ENCODE results near the gene PDIK1L. TPM values are rescaled to one million over a fixed set of nuclear protein-coding genes. Genes with fewer than 3 reads are reported as not detected.
A peak's percentile ranks its signal among the peaks of the same experiment; 100 is the strongest.

PDIK1L gene
- total and polyA plus RNA-seq, 2 experiments from 2014 or later, result 4.2 to 8.5 TPM

- Histone ChIP-seq H3K4me1 (ENCODE audit: low read depth) (peaks cover 24% of the 10 kb centered on the region), H3K36me3 (peaks cover 20% of the 10 kb centered on the region), H3K27ac (no peak overlapping the region), H3K27me3 (no peaks in the 10 kb centered on the region), H3K9me3 (ENCODE audit: low read depth) (no peaks in the 10 kb centered on the region), H3K4me3 (no peak overlapping the region)
- no peak for DNase-seq (ENCODE audit: low read depth in 1 of 2, low spot score in 1 of 2)
- no peak for TF ChIP-seq CTCF (IDR thresholded peaks at IDR 0.05; ENCODE audit: low read depth, low read length)
These were observed 13.1 kb downstream of the PDIK1L start for GRCh38 chr1:26124418-26125331.

GRCh38 chr1:26125382-26125781 is 13.8 kb downstream of the PDIK1L start:
- Histone ChIP-seq H3K4me1 (ENCODE audit: low read depth) (peaks cover 20% of the 10 kb centered on the region), H3K9me3 (ENCODE audit: low read depth) (no peaks in the 10 kb centered on the region), H3K4me3 (no peak overlapping the region), H3K36me3 (peaks cover 20% of the 10 kb centered on the region), H3K27ac (no peak overlapping the region), H3K27me3 (no peaks in the 10 kb centered on the region)
- no peak for TF ChIP-seq CTCF (IDR thresholded peaks at IDR 0.05; ENCODE audit: low read depth, low read length)
- no peak for DNase-seq (ENCODE audit: low read depth in 1 of 2, low spot score in 1 of 2)

- DNase-seq (ENCODE audit: low read depth in 1 of 2, low spot score in 1 of 2), result no peak
- peaks cover 20% of the 10 kb centered on the region for H3K36me3 ChIP-seq
- H3K9me3 ChIP-seq (ENCODE audit: low read depth), result no peaks in the 10 kb centered on the region
- TF ChIP-seq CTCF (IDR thresholded peaks at IDR 0.05; ENCODE audit: low read depth, low read length), result no peak
- H3K4me1 ChIP-seq (ENCODE audit: low read depth), result peaks cover 20% of the 10 kb centered on the region
- H3K27ac ChIP-seq, result no peak overlapping the region
- no peaks in the 10 kb centered on the region for H3K27me3 ChIP-seq
- no peak overlapping the region for H3K4me3 ChIP-seq
These were observed 14.3 kb downstream of the PDIK1L start for GRCh38 chr1:26125946-26126320.

- TF ChIP-seq CTCF (IDR thresholded peaks at IDR 0.05; ENCODE audit: low read depth, low read length), result no peak
- peaks cover 20% of the 10 kb centered on the region for H3K36me3 ChIP-seq
- no peak overlapping the region for H3K4me3 ChIP-seq
- no peaks in the 10 kb centered on the region for H3K9me3 ChIP-seq (ENCODE audit: low read depth)
- peak in 1 of 2 donors; percentile 66 for DNase-seq (ENCODE audit: low read depth in 1 of 2, low spot score in 1 of 2)
- H3K27me3 ChIP-seq, result no peaks in the 10 kb centered on the region
- H3K4me1 ChIP-seq (ENCODE audit: low read depth), result peaks cover 20% of the 10 kb centered on the region
- no peak overlapping the region for H3K27ac ChIP-seq
These were observed 14.9 kb downstream of the PDIK1L start for GRCh38 chr1:26126321-26127084.

GRCh38 chr1:26127235-26128163 is 15.9 kb downstream of the PDIK1L start:
- Histone ChIP-seq H3K27me3 (no peaks in the 10 kb centered on the region), H3K36me3 (peaks cover 12% of the 10 kb centered on the region), H3K9me3 (ENCODE audit: low read depth) (no peaks in the 10 kb centered on the region), H3K4me3 (no peak overlapping the region), H3K27ac (no peak overlapping the region), H3K4me1 (ENCODE audit: low read depth) (peaks cover 14% of the 10 kb centered on the region)
- peak in 1 of 2 donors; percentile 33 for DNase-seq (ENCODE audit: low read depth in 1 of 2, low spot score in 1 of 2)
- no peak for TF ChIP-seq CTCF (IDR thresholded peaks at IDR 0.05; ENCODE audit: low read depth, low read length)
